WERI-Rb-1 (cell line): ENCODE results near the gene UBQLN1.
"Not testable (repeated sequence)": the region's sequence is repeated elsewhere in the genome, so short reads cannot be mapped to it uniquely, and the experiment has no call there.

Experiments
- DNase-seq: peaks from one replicate; pipeline ENCODE4 v3.0.0-alpha.2; 2020
- H3K27ac ChIP-seq: fragments of 250-450 bp; sonication (Bioruptor Pico); 2 replicates; pipeline ENCODE4 v1.5.1; 2020; ENCODE audit warnings: mild to moderate bottlenecking, moderate library complexity
- H3K27me3 ChIP-seq: fragments of 250-450 bp; sonication (Bioruptor Pico); 2 replicates; pipeline ENCODE4 v1.5.1; 2021; ENCODE audit warnings: mild to moderate bottlenecking, low read depth, moderate library complexity; ENCODE audit not compliant: insufficient read depth, severe bottlenecking
- H3K36me3 ChIP-seq: fragments of 250-450 bp; sonication (Bioruptor Pico); 2 replicates; pipeline ENCODE4 v1.5.1; 2020; ENCODE audit warnings: mild to moderate bottlenecking, moderate library complexity
- H3K4me3 ChIP-seq: 2 replicates; pipeline ENCODE4 v1.5.1; 2011; ENCODE audit warnings: low read depth, mild to moderate bottlenecking, control low read depth, low read length
- H3K9me3 ChIP-seq: fragments of 250-450 bp; sonication (Bioruptor Pico); 2 replicates; pipeline ENCODE4 v1.5.1; 2021; ENCODE audit warnings: mild to moderate bottlenecking, moderate library complexity; ENCODE audit not compliant: severe bottlenecking
- CTCF ChIP-seq: IDR thresholded peaks from 2 replicates; pipeline ENCODE4 v1.5.1; 2011; ENCODE audit warnings: low read depth, mild to moderate bottlenecking, control low read depth, inconsistent platforms, low read length

Gene UBQLN1

GRCh38 chr9:83707768-83708514 lies at the start of gene UBQLN1:
Gene UBQLN1, minus strand, starts transcription at chr9:83707958. Its CDS starts 279 bp downstream, at chr9:83707679.
- H3K9me3 ChIP-seq, result no peaks in the 10 kb centered on the region
- H3K27ac ChIP-seq, result peak within 1 kb of the TSS; percentile 100
- no peaks in the 10 kb centered on the region for H3K27me3 ChIP-seq
- peak; percentile 92 for DNase-seq
- TF ChIP-seq CTCF, result no peak
- peaks cover 14% of the 10 kb centered on the region for H3K36me3 ChIP-seq
- peak within 1 kb of the TSS; percentile 88 for H3K4me3 ChIP-seq

- Histone ChIP-seq H3K27me3 (no peaks in the 10 kb centered on the region), H3K4me3 (no peak overlapping the region), H3K27ac (no peak overlapping the region), H3K36me3 (peaks cover 13% of the 10 kb centered on the region), H3K9me3 (no peaks in the 10 kb centered on the region)
- no peak for DNase-seq
- no peak for TF ChIP-seq CTCF
These were observed 46.7 kb upstream of the UBQLN1 start for GRCh38 chr9:83754383-83754977.

GRCh38 chr9:83749706-83750105 lies 41.9 kb upstream of the UBQLN1 start:
- Histone ChIP-seq H3K36me3 (peaks cover 21% of the 10 kb centered on the region), H3K27ac (no peak overlapping the region), H3K9me3 (no peaks in the 10 kb centered on the region), H3K4me3 (no peak overlapping the region), H3K27me3 (no peaks in the 10 kb centered on the region)
- no peak for DNase-seq
- no peak for TF ChIP-seq CTCF

GRCh38 chr9:83744206-83744605 lies 36.4 kb upstream of the UBQLN1 start:
- Histone ChIP-seq H3K36me3 (peaks cover 11% of the 10 kb centered on the region), H3K9me3 (no peaks in the 10 kb centered on the region), H3K27me3 (no peaks in the 10 kb centered on the region), H3K4me3 (no peak overlapping the region), H3K27ac (no peak overlapping the region)
- no peak for TF ChIP-seq CTCF
- no peak for DNase-seq

- no peak for DNase-seq
- Histone ChIP-seq H3K27me3 (no peaks in the 10 kb centered on the region), H3K9me3 (no peaks in the 10 kb centered on the region), H3K4me3 (no peak overlapping the region), H3K27ac (no peak overlapping the region), H3K36me3 (no peaks in the 10 kb centered on the region)
- TF ChIP-seq CTCF, result no peak
These were observed 26.0 kb upstream of the UBQLN1 start for GRCh38 chr9:83733739-83734138.

- H3K4me3 ChIP-seq, H3K9me3 ChIP-seq, H3K27ac ChIP-seq, DNase-seq, H3K27me3 ChIP-seq, H3K36me3 ChIP-seq: not testable (repeated sequence)
These were observed 21.0 kb upstream of the UBQLN1 start for GRCh38 chr9:83728591-83729368.
